ENCODE measurements around the gene ZBTB5. TPM values are rescaled to one million over a fixed set of nuclear protein-coding genes. Genes with fewer than 3 reads are reported as not detected.

The ZBTB5 gene
- total and polyA plus RNA-seq, 9 of the 15 experiments (the other 6 are each of a cell fraction or from before 2014, with no cell fraction given): 2.3 to 43.2 (median 15.5) TPM

DNA sequence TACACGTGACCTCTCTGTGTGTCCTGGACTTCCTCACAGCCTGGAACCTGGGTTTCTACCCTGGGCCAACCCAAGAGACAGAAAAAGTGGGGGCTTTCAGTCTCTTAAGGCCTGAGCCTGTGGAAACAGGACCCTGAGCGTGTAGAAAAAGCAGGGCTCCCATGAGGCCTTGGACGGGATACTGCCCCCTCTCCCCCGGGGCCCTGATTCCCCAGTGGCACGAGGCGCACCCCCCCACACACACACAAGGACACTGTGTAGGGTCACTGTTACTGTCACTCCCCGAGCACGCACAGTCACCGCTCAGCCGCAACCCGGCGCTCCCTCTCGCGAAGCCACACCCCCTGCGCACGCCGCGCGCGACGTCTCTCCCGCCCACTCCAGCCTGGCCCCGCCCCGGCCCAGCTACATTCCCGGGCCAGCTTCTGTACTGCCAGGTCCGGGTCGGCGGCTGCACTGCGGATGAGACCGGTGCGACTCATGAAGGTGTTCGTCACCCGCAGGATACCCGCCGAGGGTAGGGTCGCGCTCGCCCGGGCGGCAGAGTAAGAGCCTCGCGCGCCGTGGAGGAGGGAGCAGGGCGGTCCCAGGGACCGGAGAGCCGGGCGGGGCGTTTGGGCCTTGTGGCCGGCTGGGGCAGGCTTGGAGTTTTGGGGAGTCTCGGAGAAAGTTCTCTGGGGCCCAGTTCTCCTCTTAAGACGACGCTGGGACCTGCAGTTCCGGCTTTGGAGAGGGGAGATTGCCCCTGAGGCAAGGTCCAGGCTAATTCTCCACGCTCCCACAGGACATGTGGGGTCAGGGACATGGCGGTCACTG is 42.8 kb downstream of the ZBTB5 start, which contains the start of gene GRHPR (continued):
- TF ChIP-seq CBFB (CRISPR knock-in tag; IDR thresholded peaks at IDR 0.05): peak; percentile 74
- peak; percentile 84 for TF ChIP-seq GABPB1 (CRISPR knock-in tag; IDR thresholded peaks at IDR 0.05)
- peak; percentile 54; the same call in 1 of the 2 replicates for TF ChIP-seq SIN3B (IDR thresholded peaks at IDR 0.05; ENCODE audit: low read depth)
- TF ChIP-seq SREBF2 (CRISPR knock-in tag; IDR thresholded peaks at IDR 0.05): peak; percentile 64; the same call in 1 of the 2 replicates
- TF ChIP-seq HMGN3 (IDR thresholded peaks at IDR 0.05; ENCODE audit: borderline replicate concordance, extremely low read depth, insufficient read length, low read depth, low read length): peak; percentile 90
- TF ChIP-seq, protein P1, sequence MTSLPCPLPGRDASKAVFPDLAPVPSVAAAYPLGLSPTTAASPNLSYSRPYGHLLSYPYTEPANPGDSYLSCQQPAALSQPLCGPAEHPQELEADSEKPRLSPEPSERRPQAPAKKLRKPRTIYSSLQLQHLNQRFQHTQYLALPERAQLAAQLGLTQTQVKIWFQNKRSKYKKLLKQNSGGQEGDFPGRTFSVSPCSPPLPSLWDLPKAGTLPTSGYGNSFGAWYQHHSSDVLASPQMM (CRISPR knock-in tag; IDR thresholded peaks at IDR 0.05): no peak
- no peak for TF ChIP-seq XRCC5 (IDR thresholded peaks at IDR 0.05; ENCODE audit: low read depth, low read length)
- peak; percentile 91; the same call in 1 of the 2 replicates for TF ChIP-seq FOXK1 (CRISPR knock-in tag; IDR thresholded peaks at IDR 0.05; ENCODE audit: borderline replicate concordance)
- TF ChIP-seq LARP7 (IDR thresholded peaks at IDR 0.05): 0 out of 2 replicates have a peak, but pooled peaks have one; percentile 8
- peak; percentile 50 for TF ChIP-seq CHD4 (IDR thresholded peaks at IDR 0.05; ENCODE audit: insufficient read depth, insufficient replicate concordance, low read depth, low read length, poor library complexity, severe bottlenecking)
- TF ChIP-seq MEF2A (IDR thresholded peaks at IDR 0.05; ENCODE audit: control insufficient read depth, low read depth, low read length): no peak
- TF ChIP-seq, protein P2, sequence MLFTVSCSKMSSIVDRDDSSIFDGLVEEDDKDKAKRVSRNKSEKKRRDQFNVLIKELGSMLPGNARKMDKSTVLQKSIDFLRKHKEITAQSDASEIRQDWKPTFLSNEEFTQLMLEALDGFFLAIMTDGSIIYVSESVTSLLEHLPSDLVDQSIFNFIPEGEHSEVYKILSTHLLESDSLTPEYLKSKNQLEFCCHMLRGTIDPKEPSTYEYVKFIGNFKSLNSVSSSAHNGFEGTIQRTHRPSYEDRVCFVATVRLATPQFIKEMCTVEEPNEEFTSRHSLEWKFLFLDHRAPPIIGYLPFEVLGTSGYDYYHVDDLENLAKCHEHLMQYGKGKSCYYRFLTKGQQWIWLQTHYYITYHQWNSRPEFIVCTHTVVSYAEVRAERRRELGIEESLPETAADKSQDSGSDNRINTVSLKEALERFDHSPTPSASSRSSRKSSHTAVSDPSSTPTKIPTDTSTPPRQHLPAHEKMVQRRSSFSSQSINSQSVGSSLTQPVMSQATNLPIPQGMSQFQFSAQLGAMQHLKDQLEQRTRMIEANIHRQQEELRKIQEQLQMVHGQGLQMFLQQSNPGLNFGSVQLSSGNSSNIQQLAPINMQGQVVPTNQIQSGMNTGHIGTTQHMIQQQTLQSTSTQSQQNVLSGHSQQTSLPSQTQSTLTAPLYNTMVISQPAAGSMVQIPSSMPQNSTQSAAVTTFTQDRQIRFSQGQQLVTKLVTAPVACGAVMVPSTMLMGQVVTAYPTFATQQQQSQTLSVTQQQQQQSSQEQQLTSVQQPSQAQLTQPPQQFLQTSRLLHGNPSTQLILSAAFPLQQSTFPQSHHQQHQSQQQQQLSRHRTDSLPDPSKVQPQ (CRISPR knock-in tag; IDR thresholded peaks at IDR 0.05; ENCODE audit: borderline replicate concordance): no peak
- TF ChIP-seq, protein P3, sequence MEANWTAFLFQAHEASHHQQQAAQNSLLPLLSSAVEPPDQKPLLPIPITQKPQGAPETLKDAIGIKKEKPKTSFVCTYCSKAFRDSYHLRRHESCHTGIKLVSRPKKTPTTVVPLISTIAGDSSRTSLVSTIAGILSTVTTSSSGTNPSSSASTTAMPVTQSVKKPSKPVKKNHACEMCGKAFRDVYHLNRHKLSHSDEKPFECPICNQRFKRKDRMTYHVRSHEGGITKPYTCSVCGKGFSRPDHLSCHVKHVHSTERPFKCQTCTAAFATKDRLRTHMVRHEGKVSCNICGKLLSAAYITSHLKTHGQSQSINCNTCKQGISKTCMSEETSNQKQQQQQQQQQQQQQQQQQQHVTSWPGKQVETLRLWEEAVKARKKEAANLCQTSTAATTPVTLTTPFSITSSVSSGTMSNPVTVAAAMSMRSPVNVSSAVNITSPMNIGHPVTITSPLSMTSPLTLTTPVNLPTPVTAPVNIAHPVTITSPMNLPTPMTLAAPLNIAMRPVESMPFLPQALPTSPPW (CRISPR knock-in tag; IDR thresholded peaks at IDR 0.05): peak; percentile 87
- peak; percentile 64 to 94 for TF ChIP-seq TEAD1 (CRISPR knock-in tag; IDR thresholded peaks at IDR 0.05)
- TF ChIP-seq, protein P4, sequence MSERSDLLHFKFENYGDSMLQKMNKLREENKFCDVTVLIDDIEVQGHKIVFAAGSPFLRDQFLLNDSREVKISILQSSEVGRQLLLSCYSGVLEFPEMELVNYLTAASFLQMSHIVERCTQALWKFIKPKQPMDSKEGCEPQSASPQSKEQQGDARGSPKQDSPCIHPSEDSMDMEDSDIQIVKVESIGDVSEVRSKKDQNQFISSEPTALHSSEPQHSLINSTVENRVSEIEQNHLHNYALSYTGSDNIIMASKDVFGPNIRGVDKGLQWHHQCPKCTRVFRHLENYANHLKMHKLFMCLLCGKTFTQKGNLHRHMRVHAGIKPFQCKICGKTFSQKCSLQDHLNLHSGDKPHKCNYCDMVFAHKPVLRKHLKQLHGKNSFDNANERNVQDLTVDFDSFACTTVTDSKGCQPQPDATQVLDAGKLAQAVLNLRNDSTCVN (CRISPR knock-in tag; IDR thresholded peaks at IDR 0.05): peak; percentile 55; the same call in 1 of the 2 replicates
- TF ChIP-seq, protein P5, sequence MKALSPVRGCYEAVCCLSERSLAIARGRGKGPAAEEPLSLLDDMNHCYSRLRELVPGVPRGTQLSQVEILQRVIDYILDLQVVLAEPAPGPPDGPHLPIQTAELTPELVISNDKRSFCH (CRISPR knock-in tag; IDR thresholded peaks at IDR 0.05): no peak
- TF ChIP-seq, protein P5 (tag; IDR thresholded peaks at IDR 0.05): peak; percentile 64; the same call in 1 of the 2 replicates

Measured in K562 (cell line).